ENCODE data around the gene DGLUCY. TPM values are rescaled to one million over a fixed set of nuclear protein-coding genes. Genes with fewer than 3 reads are reported as not detected.

DGLUCY gene
- total RNA-seq, 1 donor: 45.6 TPM

GRCh38 chr14:91238661-91239060 is 124.8 kb downstream of the DGLUCY start:
- H3K27me3 ChIP-seq (ENCODE audit: insufficient read depth, low read length): no peaks in the 10 kb centered on the region
- peaks cover 9% of the 10 kb centered on the region for H3K36me3 ChIP-seq (ENCODE audit: insufficient read depth, low read length)
- no peak for DNase-seq (ENCODE audit: insufficient read length, low spot score, missing footprints)
- H3K4me1 ChIP-seq (ENCODE audit: insufficient read depth, low read length): peaks cover 18% of the 10 kb centered on the region
- peaks cover 42% of the 10 kb centered on the region for H3K79me2 ChIP-seq (ENCODE audit: insufficient read depth, low read length)
- H4K20me1 ChIP-seq (ENCODE audit: insufficient read depth, low read length): no peaks in the 10 kb centered on the region
- no peak overlapping the region for H2AFZ ChIP-seq (ENCODE audit: low read length)
- H3K9me3 ChIP-seq (ENCODE audit: low read depth, low read length): no peaks in the 10 kb centered on the region
- no peak for TF ChIP-seq CTCF (IDR thresholded peaks at IDR 0.05; ENCODE audit: extremely low read depth, low read depth, low read length)
- H3K4me3 ChIP-seq (ENCODE audit: insufficient read depth, low read length): no peak overlapping the region
- H3K4me2 ChIP-seq (ENCODE audit: insufficient read depth, low read length): no peak overlapping the region
- H3K27ac ChIP-seq (ENCODE audit: low read depth, low read length): no peak overlapping the region

- no peak for DNase-seq (ENCODE audit: insufficient read length, low spot score, missing footprints)
- peaks cover 38% of the 10 kb centered on the region for H3K79me2 ChIP-seq (ENCODE audit: insufficient read depth, low read length)
- H3K27ac ChIP-seq (ENCODE audit: low read depth, low read length): no peak overlapping the region
- no peaks in the 10 kb centered on the region for H3K36me3 ChIP-seq (ENCODE audit: insufficient read depth, low read length)
- H2AFZ ChIP-seq (ENCODE audit: low read length): no peak overlapping the region
- H3K4me2 ChIP-seq (ENCODE audit: insufficient read depth, low read length): no peak overlapping the region
- H3K27me3 ChIP-seq (ENCODE audit: insufficient read depth, low read length): no peaks in the 10 kb centered on the region
- no peak for TF ChIP-seq CTCF (IDR thresholded peaks at IDR 0.05; ENCODE audit: extremely low read depth, low read depth, low read length)
- H3K4me1 ChIP-seq (ENCODE audit: insufficient read depth, low read length): peaks cover 27% of the 10 kb centered on the region
- no peak overlapping the region for H3K4me3 ChIP-seq (ENCODE audit: insufficient read depth, low read length)
- H3K9me3 ChIP-seq (ENCODE audit: low read depth, low read length): no peaks in the 10 kb centered on the region
- H4K20me1 ChIP-seq (ENCODE audit: insufficient read depth, low read length): no peaks in the 10 kb centered on the region
Measured at GRCh38 chr14:91241863-91242262, 128.0 kb downstream of the DGLUCY start.

- H3K9me3 ChIP-seq (ENCODE audit: low read depth, low read length): no peaks in the 10 kb centered on the region
- peak overlapping the region; percentile 55 for H3K4me3 ChIP-seq (ENCODE audit: insufficient read depth, low read length)
- H3K4me2 ChIP-seq (ENCODE audit: insufficient read depth, low read length): peak overlapping the region; percentile 91
- DNase-seq (ENCODE audit: insufficient read length, low spot score, missing footprints): no peak
- H3K27me3 ChIP-seq (ENCODE audit: insufficient read depth, low read length): no peaks in the 10 kb centered on the region
- H3K36me3 ChIP-seq (ENCODE audit: insufficient read depth, low read length): no peaks in the 10 kb centered on the region
- H3K79me2 ChIP-seq (ENCODE audit: insufficient read depth, low read length): peaks cover 38% of the 10 kb centered on the region
- peak overlapping the region; percentile 92 for H3K27ac ChIP-seq (ENCODE audit: low read depth, low read length)
- no peak for TF ChIP-seq CTCF (IDR thresholded peaks at IDR 0.05; ENCODE audit: extremely low read depth, low read depth, low read length)
- no peaks in the 10 kb centered on the region for H4K20me1 ChIP-seq (ENCODE audit: insufficient read depth, low read length)
- H2AFZ ChIP-seq (ENCODE audit: low read length): no peak overlapping the region
- peaks cover 22% of the 10 kb centered on the region for H3K4me1 ChIP-seq (ENCODE audit: insufficient read depth, low read length)
Measured at GRCh38 chr14:91242635-91243034, 128.8 kb downstream of the DGLUCY start.

- Histone ChIP-seq H3K9me3 (ENCODE audit: low read depth, low read length) (no peaks in the 10 kb centered on the region), H3K36me3 (ENCODE audit: insufficient read depth, low read length) (no peaks in the 10 kb centered on the region), H2AFZ (ENCODE audit: low read length) (peak overlapping the region; percentile 68), H3K4me2 (ENCODE audit: insufficient read depth, low read length) (peak overlapping the region; percentile 91), H3K4me3 (ENCODE audit: insufficient read depth, low read length) (peak overlapping the region; percentile 55), H3K27ac (ENCODE audit: low read depth, low read length) (peak overlapping the region; percentile 92), H3K4me1 (ENCODE audit: insufficient read depth, low read length) (peaks cover 22% of the 10 kb centered on the region), H3K79me2 (ENCODE audit: insufficient read depth, low read length) (peaks cover 34% of the 10 kb centered on the region), H4K20me1 (ENCODE audit: insufficient read depth, low read length) (no peaks in the 10 kb centered on the region), H3K27me3 (ENCODE audit: insufficient read depth, low read length) (no peaks in the 10 kb centered on the region)
- no peak for TF ChIP-seq CTCF (IDR thresholded peaks at IDR 0.05; ENCODE audit: extremely low read depth, low read depth, low read length)
- no peak for DNase-seq (ENCODE audit: insufficient read length, low spot score, missing footprints)
Measured at GRCh38 chr14:91243074-91243471, 129.2 kb downstream of the DGLUCY start.

Measured in osteoblast (primary cell).